HAP-1 (cell line): ENCODE results near the gene CRYGA.

Experiments
- DNase-seq, 2 experiments: peaks; one replicate each; pipeline ENCODE4 v3.0.0-alpha.2; 2016 to 2020; ENCODE audit warnings: low spot score in 2 of 2
- H3K27me3 ChIP-seq: fragments of 250-450 bp; sonication (Bioruptor Pico); 2 replicates; pipeline ENCODE4 v1.5.1; 2020; ENCODE audit warnings: low read depth, mild to moderate bottlenecking, moderate library complexity
- H3K36me3 ChIP-seq: fragments of 250-450 bp; sonication (Bioruptor Pico); replicated peaks from 2 replicates; pipeline ENCODE4 v1.5.1; 2020; ENCODE audit warnings: mild to moderate bottlenecking
- H3K4me1 ChIP-seq: fragments of 250-450 bp; sonication (Bioruptor Pico); 2 replicates; pipeline ENCODE4 v1.5.1; 2020; ENCODE audit warnings: mild to moderate bottlenecking
- H3K4me3 ChIP-seq: fragments of 250-450 bp; sonication (Bioruptor Pico); 2 replicates; pipeline ENCODE4 v1.5.1; 2020; ENCODE audit warnings: mild to moderate bottlenecking, moderate library complexity
- H3K9me3 ChIP-seq: fragments of 250-450 bp; sonication (Bioruptor Pico); 2 replicates; pipeline ENCODE4 v1.5.1; 2020; ENCODE audit warnings: mild to moderate bottlenecking, moderate library complexity
- in situ Hi-C: fragments of 300-500 bp; cut with MboI; formaldehyde crosslinking; loops from 3 replicates; pipeline ENCODE4 v1.14.3; 2020; ENCODE audit warnings: low sequenced_read_pairs, inconsistent platforms, mixed read lengths

Gene CRYGA

GRCh38 chr2:208183526-208183925, 20.1 kb upstream of the CRYGA start:
- Histone ChIP-seq H3K36me3 (no peaks in the 10 kb centered on the region), H3K4me1 (peaks cover 11% of the 10 kb centered on the region), H3K27me3 (peaks cover 10% of the 10 kb centered on the region; the same call in 1 of the 2 replicates), H3K9me3 (no peaks in the 10 kb centered on the region), H3K4me3 (no peak overlapping the region)
- peak in 1 of 2 experiments; percentile 21 for DNase-seq
- in situ Hi-C loops = no loop called here

- Histone ChIP-seq H3K4me3 (no peak overlapping the region), H3K27me3 (peaks cover 10% of the 10 kb centered on the region; the same call in 1 of the 2 replicates), H3K4me1 (peaks cover 11% of the 10 kb centered on the region), H3K36me3 (no peaks in the 10 kb centered on the region), H3K9me3 (no peaks in the 10 kb centered on the region)
- DNase-seq = no peak
- in situ Hi-C loops = no loop called here
These were observed 19.4 kb upstream of the CRYGA start for GRCh38 chr2:208182835-208183234.

- no peaks in the 10 kb centered on the region for H3K9me3 ChIP-seq
- in situ Hi-C loops = no loop called here
- H3K4me3 ChIP-seq = no peak overlapping the region
- peaks cover 5% of the 10 kb centered on the region for H3K4me1 ChIP-seq
- H3K36me3 ChIP-seq = no peaks in the 10 kb centered on the region
- H3K27me3 ChIP-seq = peaks cover 7% of the 10 kb centered on the region; the same call in 1 of the 2 replicates
- DNase-seq = no peak
These were observed 15.7 kb upstream of the CRYGA start for GRCh38 chr2:208179028-208179609.

GRCh38 chr2:208175840-208176153, 12.4 kb upstream of the CRYGA start:
- H3K4me1 ChIP-seq = peaks cover 4% of the 10 kb centered on the region; the same call in 1 of the 2 replicates
- H3K36me3 ChIP-seq = no peaks in the 10 kb centered on the region
- DNase-seq = no peak
- in situ Hi-C loops = no loop called here
- no peaks in the 10 kb centered on the region for H3K9me3 ChIP-seq
- H3K4me3 ChIP-seq = no peak overlapping the region
- H3K27me3 ChIP-seq = peaks cover 2% of the 10 kb centered on the region; the same call in 1 of the 2 replicates

GRCh38 chr2:208175069-208175839, 11.9 kb upstream of the CRYGA start:
- Histone ChIP-seq H3K4me3 (no peak overlapping the region), H3K36me3 (no peaks in the 10 kb centered on the region), H3K9me3 (no peaks in the 10 kb centered on the region), H3K4me1 (no peaks in the 10 kb centered on the region), H3K27me3 (no peaks in the 10 kb centered on the region)
- DNase-seq = peak; percentile 83
- in situ Hi-C loops = no loop called here

GRCh38 chr2:208174144-208174543, 10.8 kb upstream of the CRYGA start:
- Histone ChIP-seq H3K4me3 (no peak overlapping the region), H3K9me3 (no peaks in the 10 kb centered on the region), H3K27me3 (peaks cover 4% of the 10 kb centered on the region), H3K4me1 (no peaks in the 10 kb centered on the region), H3K36me3 (no peaks in the 10 kb centered on the region)
- in situ Hi-C loops = no loop called here
- no peak for DNase-seq

- in situ Hi-C loops = no loop called here
- Histone ChIP-seq H3K9me3 (no peaks in the 10 kb centered on the region), H3K36me3 (no peaks in the 10 kb centered on the region), H3K4me3 (no peak overlapping the region), H3K27me3 (peaks cover 4% of the 10 kb centered on the region), H3K4me1 (no peaks in the 10 kb centered on the region)
- no peak for DNase-seq
These were observed 8.7 kb upstream of the CRYGA start for GRCh38 chr2:208172125-208172524.

- no peak for DNase-seq
- Histone ChIP-seq H3K4me1 (no peaks in the 10 kb centered on the region), H3K27me3 (peaks cover 8% of the 10 kb centered on the region), H3K9me3 (no peaks in the 10 kb centered on the region), H3K36me3 (no peaks in the 10 kb centered on the region), H3K4me3 (no peak overlapping the region)
- in situ Hi-C loops = no loop called here
These were observed 1.8 kb upstream of the CRYGA start for GRCh38 chr2:208164951-208165755.

GRCh38 chr2:208156439-208156838, 7.0 kb downstream of the CRYGA start:
- Histone ChIP-seq H3K4me1 (no peaks in the 10 kb centered on the region; the same call in 1 of the 2 replicates), H3K36me3 (no peaks in the 10 kb centered on the region), H3K4me3 (no peak overlapping the region), H3K27me3 (no peaks in the 10 kb centered on the region), H3K9me3 (no peaks in the 10 kb centered on the region)
- no peak for DNase-seq
- in situ Hi-C loops = no loop called here

GRCh38 chr2:208153156-208153555, 10.2 kb downstream of the CRYGA start:
- H3K9me3 ChIP-seq = no peaks in the 10 kb centered on the region
- in situ Hi-C loops = no loop called here
- H3K27me3 ChIP-seq = no peaks in the 10 kb centered on the region
- H3K4me3 ChIP-seq = no peak overlapping the region
- H3K4me1 ChIP-seq = no peaks in the 10 kb centered on the region; the same call in 1 of the 2 replicates
- no peak for DNase-seq
- no peaks in the 10 kb centered on the region for H3K36me3 ChIP-seq

GRCh38 chr2:208150956-208151355, 12.4 kb downstream of the CRYGA start:
- Histone ChIP-seq H3K9me3 (no peaks in the 10 kb centered on the region), H3K4me1 (no peaks in the 10 kb centered on the region; the same call in 1 of the 2 replicates), H3K4me3 (no peak overlapping the region), H3K36me3 (no peaks in the 10 kb centered on the region), H3K27me3 (no peaks in the 10 kb centered on the region)
- no peak for DNase-seq
- in situ Hi-C loops = no loop called here

GRCh38 chr2:208150094-208150493, 13.3 kb downstream of the CRYGA start:
- H3K4me3 ChIP-seq = no peak overlapping the region
- no peaks in the 10 kb centered on the region for H3K4me1 ChIP-seq
- in situ Hi-C loops = no loop called here
- no peaks in the 10 kb centered on the region for H3K27me3 ChIP-seq
- no peaks in the 10 kb centered on the region for H3K36me3 ChIP-seq
- no peaks in the 10 kb centered on the region for H3K9me3 ChIP-seq
- no peak for DNase-seq

GRCh38 chr2:208148803-208149202, 14.6 kb downstream of the CRYGA start:
- Histone ChIP-seq H3K4me3 (no peak overlapping the region), H3K9me3 (no peaks in the 10 kb centered on the region), H3K27me3 (no peaks in the 10 kb centered on the region), H3K4me1 (no peaks in the 10 kb centered on the region), H3K36me3 (no peaks in the 10 kb centered on the region)
- in situ Hi-C loops = no loop called here
- no peak for DNase-seq

- in situ Hi-C loops = no loop called here
- Histone ChIP-seq H3K9me3 (no peaks in the 10 kb centered on the region), H3K27me3 (no peaks in the 10 kb centered on the region), H3K4me3 (no peak overlapping the region), H3K4me1 (no peaks in the 10 kb centered on the region), H3K36me3 (no peaks in the 10 kb centered on the region)
- no peak for DNase-seq
These were observed 15.6 kb downstream of the CRYGA start for GRCh38 chr2:208147759-208148158.
